Epithelial cell of alveolus of lung (primary cell): ENCODE data around the gene NXPH3. TPM values are rescaled to one million over a fixed set of nuclear protein-coding genes. Genes with fewer than 3 reads are reported as not detected.

Source experiments
- total RNA-seq: library from RNA; depleted of rRNA; stranded (reverse); fragments of >200 nt; gene quantifications from 2 replicates; pipeline ENCODE4 v1.2.1, GENCODE V29; 2015

NXPH3 gene
- total RNA-seq, result 0.13 and 0.88 TPM in 2 replicates

DNA sequence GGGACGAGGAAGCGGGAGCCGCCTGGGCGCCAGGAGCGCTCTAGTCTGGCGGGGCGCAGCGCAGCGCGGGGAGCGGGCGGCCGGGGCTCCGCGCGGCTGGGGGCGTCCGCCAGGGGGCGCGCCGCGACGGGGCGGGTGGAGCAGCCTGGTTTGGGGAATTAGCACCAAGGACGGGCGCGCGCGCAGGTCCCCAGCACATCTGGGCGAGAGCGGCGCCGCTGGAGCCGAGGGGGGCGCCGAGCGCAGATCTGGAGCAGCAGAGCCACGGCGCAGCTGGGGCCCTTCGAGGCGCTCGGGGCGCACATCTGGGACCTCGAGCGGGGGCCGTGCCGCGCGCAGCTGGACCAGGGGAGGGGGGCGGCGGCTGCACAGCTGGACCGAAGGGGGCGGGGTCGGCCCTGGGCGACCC is at the start of gene NXPH3:
Gene NXPH3, plus strand, starts transcription at position 193 of the 409 bp plus-strand sequence. CDS start 349 bp downstream, outside the sequence.

Other genes starting within 250 kb of the NXPH3 start
- 7.1 and 21.1 TPM in 2 replicates for gene ZNF652, start 213.6 kb upstream of the NXPH3 start, total RNA-seq
- gene PHB1, start 161.0 kb upstream of the NXPH3 start, total RNA-seq, result 86.3 and 137 TPM in 2 replicates
- 0.16 and 0.26 TPM in 2 replicates for gene NGFR, start 80.6 kb upstream of the NXPH3 start, total RNA-seq
- 42.5 and 47.6 TPM in 2 replicates for gene SPOP, start 102.2 kb downstream of the NXPH3 start, total RNA-seq
- 65.2 and 75.0 TPM in 2 replicates for gene SLC35B1, start 132.1 kb downstream of the NXPH3 start, total RNA-seq
- 5.4 and 6.1 TPM in 2 replicates for gene FAM117A, start 188.3 kb downstream of the NXPH3 start, total RNA-seq
- 19.9 and 20.9 TPM in 2 replicates for gene KAT7, start 212.8 kb downstream of the NXPH3 start, total RNA-seq